ENCODE data around the gene MTUS2. TPM values are rescaled to one million over a fixed set of nuclear protein-coding genes. Genes with fewer than 3 reads are reported as not detected.

MTUS2 gene
- total RNA-seq, 1 donor from 2014 or later: 4.1 TPM

GRCh38 chr13:29182216-29182615 is 362.1 kb downstream of the MTUS2 start:
- H3K27ac Mint-ChIP-seq: no peak overlapping the region
- DNase-seq (ENCODE audit: extremely low spot score, unreplicated experiment): no peak
- H3K9me3 Mint-ChIP-seq: no peaks in the 10 kb centered on the region
- H3K4me1 Mint-ChIP-seq (ENCODE audit: unreplicated experiment): no peaks in the 10 kb centered on the region
- H3K36me3 Mint-ChIP-seq: no peaks in the 10 kb centered on the region
- H3K4me3 Mint-ChIP-seq: no peak overlapping the region
- peaks cover 3% of the 10 kb centered on the region for H3K27me3 Mint-ChIP-seq
- TF ChIP-seq CTCF (conservative IDR thresholded peaks at IDR 0.05): no peak

- no peaks in the 10 kb centered on the region for H3K9me3 Mint-ChIP-seq
- no peak overlapping the region for H3K4me3 Mint-ChIP-seq
- no peak for TF ChIP-seq CTCF (conservative IDR thresholded peaks at IDR 0.05)
- H3K36me3 Mint-ChIP-seq: no peaks in the 10 kb centered on the region
- no peaks in the 10 kb centered on the region for H3K4me1 Mint-ChIP-seq (ENCODE audit: unreplicated experiment)
- DNase-seq (ENCODE audit: extremely low spot score, unreplicated experiment): no peak
- no peak overlapping the region for H3K27ac Mint-ChIP-seq
- peaks cover 3% of the 10 kb centered on the region for H3K27me3 Mint-ChIP-seq
Observed at GRCh38 chr13:29185926-29186325, 365.8 kb downstream of the MTUS2 start.

- H3K27me3 Mint-ChIP-seq: no peaks in the 10 kb centered on the region
- TF ChIP-seq CTCF (conservative IDR thresholded peaks at IDR 0.05): no peak
- H3K4me1 Mint-ChIP-seq (ENCODE audit: unreplicated experiment): no peaks in the 10 kb centered on the region
- H3K9me3 Mint-ChIP-seq: no peaks in the 10 kb centered on the region
- no peak overlapping the region for H3K4me3 Mint-ChIP-seq
- no peaks in the 10 kb centered on the region for H3K36me3 Mint-ChIP-seq
- DNase-seq (ENCODE audit: extremely low spot score, unreplicated experiment): no peak
- no peak overlapping the region for H3K27ac Mint-ChIP-seq
Observed at GRCh38 chr13:29187584-29187983, 367.4 kb downstream of the MTUS2 start.

- no peaks in the 10 kb centered on the region for H3K4me1 Mint-ChIP-seq (ENCODE audit: unreplicated experiment)
- no peak for TF ChIP-seq CTCF (conservative IDR thresholded peaks at IDR 0.05)
- no peak overlapping the region for H3K27ac Mint-ChIP-seq
- H3K36me3 Mint-ChIP-seq: no peaks in the 10 kb centered on the region
- no peaks in the 10 kb centered on the region for H3K27me3 Mint-ChIP-seq
- no peak overlapping the region for H3K4me3 Mint-ChIP-seq
- no peak for DNase-seq (ENCODE audit: extremely low spot score, unreplicated experiment)
- H3K9me3 Mint-ChIP-seq: peaks cover 3% of the 10 kb centered on the region
Observed at GRCh38 chr13:29190298-29190697, 370.2 kb downstream of the MTUS2 start.

- H3K36me3 Mint-ChIP-seq: no peaks in the 10 kb centered on the region
- peaks cover 3% of the 10 kb centered on the region for H3K9me3 Mint-ChIP-seq
- TF ChIP-seq CTCF (conservative IDR thresholded peaks at IDR 0.05): no peak
- H3K27ac Mint-ChIP-seq: no peak overlapping the region
- DNase-seq (ENCODE audit: extremely low spot score, unreplicated experiment): no peak
- H3K27me3 Mint-ChIP-seq: no peaks in the 10 kb centered on the region
- H3K4me1 Mint-ChIP-seq (ENCODE audit: unreplicated experiment): no peaks in the 10 kb centered on the region
- no peak overlapping the region for H3K4me3 Mint-ChIP-seq
Observed at GRCh38 chr13:29193083-29193482, 372.9 kb downstream of the MTUS2 start.

- H3K27ac Mint-ChIP-seq: no peak overlapping the region
- TF ChIP-seq CTCF (conservative IDR thresholded peaks at IDR 0.05): no peak
- no peaks in the 10 kb centered on the region for H3K27me3 Mint-ChIP-seq
- no peaks in the 10 kb centered on the region for H3K36me3 Mint-ChIP-seq
- H3K4me3 Mint-ChIP-seq: no peak overlapping the region
- H3K9me3 Mint-ChIP-seq: peaks cover 3% of the 10 kb centered on the region
- no peaks in the 10 kb centered on the region for H3K4me1 Mint-ChIP-seq (ENCODE audit: unreplicated experiment)
- no peak for DNase-seq (ENCODE audit: extremely low spot score, unreplicated experiment)
Observed at GRCh38 chr13:29195456-29195855, 375.3 kb downstream of the MTUS2 start.
